Iris pigment epithelial cell (primary cell): ENCODE results near the gene HINT3.
"Not testable (repeated sequence)": the region's sequence is repeated elsewhere in the genome, so short reads cannot be mapped to it uniquely, and the experiment has no call there.

Experiments used
- DNase-seq: peaks from one replicate; pipeline ENCODE4 v3.0.0-alpha.2; 2011; ENCODE audit warnings: low read depth

Gene HINT3

GRCh38 chr6:125956506-125957390 is at the start of gene HINT3:
HINT3 (plus strand) TSS chr6:125956770; CDS start chr6:125956978, 208 bp downstream.
- peak; percentile 97 for DNase-seq

DNA sequence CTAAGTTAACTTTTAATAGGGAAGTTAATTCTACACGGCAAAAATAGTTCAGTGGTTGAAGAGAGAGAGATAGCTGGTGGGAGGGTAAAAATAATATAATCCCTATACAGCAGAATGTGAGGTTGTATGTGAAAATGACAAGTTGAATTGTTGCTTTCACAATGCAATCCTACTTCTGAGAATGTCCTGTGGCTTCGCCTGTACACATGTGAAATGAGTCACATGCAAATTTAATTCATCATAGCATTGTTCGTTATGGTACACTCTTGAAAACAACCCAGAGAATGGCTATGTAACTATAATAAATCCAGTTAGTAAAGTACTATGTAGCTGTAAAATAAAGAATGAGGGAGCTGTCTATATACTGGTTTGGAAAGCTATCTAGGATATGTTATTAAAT is 46.0 kb upstream of the HINT3 start:
- peak; percentile 68 for DNase-seq

DNA sequence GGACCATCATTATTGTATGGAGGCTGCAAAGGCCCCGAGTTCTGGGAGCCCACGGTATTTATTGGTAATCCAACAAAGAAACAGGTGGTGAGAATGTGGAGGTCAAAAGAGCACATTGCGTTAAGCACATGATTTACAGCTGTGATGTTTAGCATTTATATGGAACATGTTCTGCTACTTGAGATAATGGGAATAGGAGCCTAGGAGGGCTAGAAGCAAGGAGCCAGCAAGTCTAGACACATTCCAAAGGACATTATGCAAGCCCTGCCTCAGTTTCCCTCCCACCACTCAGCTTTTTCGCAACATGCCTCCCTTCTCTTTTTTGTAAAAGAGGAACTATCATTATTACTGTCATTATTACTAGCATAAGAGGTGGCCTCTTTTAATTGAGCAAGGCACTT is 45.5 kb upstream of the HINT3 start:
- DNase-seq: not testable (repeated sequence)

DNA sequence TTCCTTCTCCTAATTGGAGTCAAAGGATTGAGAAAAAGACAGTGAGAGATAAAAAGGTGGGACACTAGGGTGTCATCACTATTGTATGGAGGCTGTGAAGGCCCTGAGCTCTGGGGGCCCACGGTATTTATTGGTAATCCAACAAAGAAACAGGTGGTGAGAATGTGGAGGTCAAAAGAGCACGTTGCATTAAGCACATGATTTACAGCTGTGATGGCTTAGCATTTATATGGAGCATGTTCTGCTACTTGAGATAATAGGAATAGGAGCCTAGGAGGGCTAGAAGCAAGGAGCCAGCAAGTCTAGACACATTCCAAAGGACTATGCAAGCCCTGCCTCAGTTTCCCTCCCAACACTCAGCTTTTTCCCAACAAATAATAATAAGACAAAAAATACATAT is 44.1 kb upstream of the HINT3 start:
- not testable (repeated sequence) for DNase-seq

- no peak for DNase-seq
These were observed 43.4 kb upstream of the HINT3 start for GRCh38 chr6:125913145-125913544.

DNA sequence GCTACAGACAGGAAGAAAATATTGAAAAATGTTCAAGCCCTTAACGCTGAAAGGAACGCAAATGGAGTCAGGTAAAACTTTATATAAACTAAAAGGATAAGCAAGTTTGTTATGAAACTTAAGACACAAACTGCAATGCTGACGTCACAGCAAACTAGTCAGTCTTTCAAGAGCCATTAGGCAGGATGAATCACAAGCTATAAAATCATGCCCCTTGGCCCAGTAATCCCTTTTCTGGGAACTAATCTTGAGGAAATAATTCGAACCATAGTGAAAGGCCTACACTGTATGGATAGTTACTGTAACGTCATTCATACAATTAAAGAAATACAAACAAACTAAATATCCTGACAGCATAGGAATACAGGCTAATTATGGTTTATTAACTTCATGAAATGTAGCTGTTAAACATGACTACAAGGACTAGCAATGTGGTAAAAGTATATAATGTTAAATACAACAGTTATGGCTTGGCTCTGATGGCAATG is 42.7 kb upstream of the HINT3 start:
- DNase-seq: peak; percentile 98

DNA sequence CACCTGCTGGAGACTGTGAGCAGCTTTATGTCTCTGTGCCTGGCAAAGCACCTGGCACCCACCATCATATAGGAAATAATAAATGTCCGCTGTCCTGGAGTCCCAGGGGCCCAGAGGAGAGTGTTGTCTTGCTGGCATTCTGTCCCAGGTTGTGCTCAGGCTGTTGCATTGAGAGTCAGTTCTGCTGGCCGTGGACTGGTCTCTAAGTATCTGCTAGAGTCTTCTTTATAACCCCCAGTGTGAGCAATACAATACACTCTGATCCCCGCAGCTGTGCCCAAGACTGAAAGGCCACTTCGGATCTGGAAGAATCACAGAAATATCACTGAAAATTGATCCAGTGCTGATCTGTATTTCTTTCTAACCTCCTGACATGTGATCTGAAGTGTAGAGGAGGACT is 38.3 kb upstream of the HINT3 start:
- no peak for DNase-seq

- DNase-seq: peak; percentile 94
These were observed 37.6 kb upstream of the HINT3 start for GRCh38 chr6:125918681-125919566.

- DNase-seq: no peak
These were observed 37.0 kb upstream of the HINT3 start for GRCh38 chr6:125919618-125920017.

DNA sequence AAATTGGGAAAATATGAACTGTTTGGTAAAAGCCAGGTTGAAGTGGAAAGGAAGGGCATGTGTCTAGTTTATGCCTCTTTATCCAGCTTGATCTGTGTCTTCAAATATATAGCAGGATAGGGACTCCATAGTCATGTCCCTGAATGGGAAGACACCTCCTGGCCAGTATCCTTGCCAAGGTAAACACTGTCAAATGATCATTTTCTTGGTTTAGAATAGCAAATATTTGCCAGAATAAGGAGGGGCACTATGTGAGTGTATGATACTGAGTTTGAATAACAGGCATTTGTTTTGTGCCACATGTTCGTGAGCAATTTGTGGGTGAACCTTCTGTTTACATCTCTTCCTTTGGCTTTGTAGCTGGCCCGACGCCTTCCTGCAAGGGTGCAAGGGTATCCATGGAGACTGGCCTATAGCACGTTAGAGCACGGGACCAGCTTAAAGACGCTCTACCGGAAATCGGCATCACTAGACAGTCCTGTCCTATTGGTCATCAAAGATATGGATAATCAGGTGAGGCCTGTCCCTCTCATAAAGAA is 34.2 kb upstream of the HINT3 start:
- no peak for DNase-seq

DNA sequence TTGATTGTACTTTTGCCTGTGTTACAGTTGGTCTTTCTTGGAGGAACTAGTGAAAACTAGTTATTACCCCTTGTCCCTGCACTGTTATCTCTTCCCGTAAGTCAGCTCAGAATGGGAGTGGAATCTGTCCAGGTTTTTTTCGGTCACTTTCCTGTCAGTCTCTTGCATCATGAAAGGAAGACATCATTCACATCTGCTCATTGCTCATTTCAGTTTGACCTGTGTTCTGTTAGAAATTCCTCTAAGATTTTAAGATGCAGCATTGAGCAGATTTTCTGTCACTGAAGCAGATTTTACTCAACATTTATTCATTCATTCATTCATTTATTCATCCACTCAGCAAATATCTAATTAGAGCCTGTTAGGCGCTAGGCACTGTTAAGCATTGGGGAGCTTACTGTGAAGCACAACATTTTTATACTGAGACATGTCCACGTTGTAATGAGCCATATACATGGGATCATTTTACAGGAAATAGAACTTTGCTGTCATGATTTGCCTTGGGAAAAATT is 33.1 kb upstream of the HINT3 start:
- peak; percentile 71 for DNase-seq

- DNase-seq: no peak
These were observed 32.4 kb upstream of the HINT3 start for GRCh38 chr6:125924169-125924568.

GRCh38 chr6:125924697-125925358 is 31.7 kb upstream of the HINT3 start:
- no peak for DNase-seq

GRCh38 chr6:125926711-125927110 is 29.9 kb upstream of the HINT3 start:
- no peak for DNase-seq

- no peak for DNase-seq
These were observed 28.8 kb upstream of the HINT3 start for GRCh38 chr6:125927761-125928160.

DNA sequence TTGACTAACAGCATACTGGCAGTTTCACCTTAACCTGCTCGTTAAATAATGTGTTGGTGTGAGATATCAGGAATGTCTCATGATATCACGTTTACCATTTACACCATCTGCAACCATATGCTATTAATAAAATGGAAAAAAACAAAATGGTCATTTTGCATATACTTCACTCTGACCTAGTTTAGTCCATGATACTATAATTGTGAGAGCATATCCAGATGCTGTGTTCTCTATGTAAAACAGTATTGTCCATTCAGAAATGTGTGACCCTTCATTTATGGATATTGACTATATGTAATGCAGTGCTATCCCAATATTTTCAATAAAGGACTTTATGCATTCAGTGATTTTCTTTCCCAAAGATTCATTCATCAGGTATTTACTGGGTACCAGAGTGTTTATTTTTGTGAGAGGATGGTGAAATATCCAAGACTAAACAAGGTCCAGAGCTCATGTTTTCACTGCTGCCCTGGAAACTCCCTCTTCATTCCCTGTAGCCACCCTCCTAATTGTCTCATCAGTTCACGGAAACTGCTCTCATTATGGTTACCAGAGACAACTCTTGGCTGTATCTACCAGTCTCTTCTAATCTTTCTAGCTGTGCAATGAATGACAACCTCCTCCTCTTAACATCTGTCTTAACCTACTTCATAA is 25.7 kb upstream of the HINT3 start:
- DNase-seq: peak; percentile 52

DNA sequence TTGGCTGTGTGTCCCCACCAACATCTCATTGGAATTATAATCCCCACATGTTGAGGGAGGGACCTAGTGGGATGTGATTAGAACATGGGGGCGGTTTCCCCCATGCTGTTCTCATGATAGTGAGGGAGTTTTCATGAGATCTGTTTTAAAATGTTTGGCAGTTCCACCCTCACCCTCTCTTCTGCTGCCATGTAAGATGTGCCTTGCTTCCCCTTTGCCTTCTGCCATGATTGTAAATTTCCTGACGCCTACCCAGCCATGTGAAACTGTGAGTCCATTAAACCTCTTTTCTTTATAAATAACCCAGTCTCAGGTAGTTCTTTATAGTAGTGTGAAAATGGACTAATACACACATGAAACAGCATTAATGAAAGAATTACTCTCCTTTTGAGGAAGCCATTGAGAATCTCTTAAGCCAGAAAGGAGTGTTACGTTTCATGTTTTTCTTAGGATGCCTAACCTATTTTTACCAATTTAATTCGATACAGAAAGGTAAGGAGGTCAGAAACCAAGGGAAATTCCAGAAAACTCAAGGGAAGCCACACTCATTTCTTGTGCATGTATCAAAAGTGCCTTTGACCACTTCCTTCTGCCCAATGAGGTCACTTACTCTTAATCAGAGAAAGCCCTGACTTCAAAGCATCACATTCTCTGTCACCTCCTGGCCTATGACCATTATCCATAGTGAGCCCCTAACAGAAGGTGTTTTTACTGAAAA is 24.7 kb upstream of the HINT3 start:
- DNase-seq: no peak

DNA sequence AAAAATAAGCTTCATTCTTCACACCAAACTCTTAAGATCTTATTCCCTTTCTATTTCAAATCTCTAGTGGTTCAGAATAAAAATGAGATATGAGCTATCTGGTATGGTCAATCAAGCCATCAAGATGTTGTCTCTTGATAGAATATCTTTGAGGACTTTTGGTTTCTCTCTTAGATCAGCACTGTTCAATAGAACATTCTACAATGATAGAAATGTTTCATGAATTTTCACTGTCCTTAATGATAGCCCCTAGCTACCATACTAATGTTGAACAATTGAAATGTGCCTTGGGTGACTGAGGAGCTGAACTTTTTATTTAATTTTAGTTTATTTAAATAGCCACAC is 24.1 kb upstream of the HINT3 start:
- no peak for DNase-seq

- DNase-seq: not testable (repeated sequence)
These were observed 21.1 kb upstream of the HINT3 start for GRCh38 chr6:125935520-125935919.

GRCh38 chr6:125939026-125939425 is 17.5 kb upstream of the HINT3 start:
- no peak for DNase-seq

DNA sequence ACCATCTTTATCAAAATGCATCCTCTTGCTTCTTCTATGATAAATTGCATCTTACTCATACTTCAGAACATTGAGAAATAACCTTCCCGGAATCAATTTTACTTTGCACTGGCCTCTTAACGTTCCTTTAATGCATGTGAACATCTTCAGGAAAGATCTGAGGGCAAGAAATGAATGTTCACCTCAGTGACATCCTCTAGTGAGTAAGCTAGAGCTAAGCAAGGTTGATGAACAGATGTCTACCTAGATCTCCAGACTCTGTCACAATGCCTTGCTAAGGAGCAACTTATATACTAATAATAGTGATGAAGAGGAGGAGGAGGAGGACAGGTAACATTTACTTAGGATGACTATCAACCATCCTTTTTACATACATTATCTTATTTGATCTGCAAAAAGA is 16.8 kb upstream of the HINT3 start:
- no peak for DNase-seq
